HCT116 (cell line): ENCODE measurements around the gene KCNMB2. TPM values are rescaled to one million over a fixed set of nuclear protein-coding genes. Genes with fewer than 3 reads are reported as not detected.

ENCODE experiments used
- ATAC-seq: fragments of 200-7000 bp; cut with Tn5 transposase; 2 replicates; pipeline ENCODE4 v1.9.1; 2020; ENCODE audit warnings: mild to moderate bottlenecking, moderate library complexity
- BruUV-seq: library from RNA; stranded (reverse); fragments of 400-500 nt; replicated peaks from 2 replicates; lab custom pipeline; 2021; lab: Mats Ljungman, UMichigan
- CTCF ChIA-PET: fragments of 300-600 bp; sonication (Branson Sonifier 250); formaldehyde crosslinking; loops from one replicate; lab custom pipeline; 2021; ENCODE audit warnings: antibody characterized with exemption; lab: Charles Lee
- POLR2A ChIA-PET: fragments of 300-600, 350-600 bp; sonication (Branson Sonifier 250); formaldehyde crosslinking; loops from one replicate; lab custom pipeline; 2021; ENCODE audit warnings: antibody characterized with exemption; lab: Charles Lee
- RAD21 ChIA-PET, 2 experiments: fragments of 300-600 bp; sonication (Branson Sonifier 250); formaldehyde crosslinking; loops; one replicate each; lab custom pipeline; 2023; ENCODE audit warnings: low total read pairs in 2 of 2; ENCODE audit not compliant: uncharacterized antibody in 2 of 2, unreplicated experiment in 2 of 2, low non-redundant PET in 1 of 2; lab: Charles Lee
- DNase-seq: peaks from one replicate; pipeline ENCODE4 v3.0.0-alpha.2; 2010; ENCODE audit warnings: low read depth, low spot score
- H2AFZ ChIP-seq: fragments of 200-600 bp; shearing (Covaris generic), sonication (generic); 2 replicates; pipeline ENCODE4 v1.6.1; 2017; ENCODE audit warnings: low read depth, mixed run types, mixed read lengths, antibody characterized with exemption, low read length; ENCODE audit not compliant: poor library complexity, severe bottlenecking
- H3K27ac ChIP-seq: 2 replicates; pipeline ENCODE4 v1.5.1; 2012; ENCODE audit warnings: low read depth, low read length
- H3K27me3 ChIP-seq: fragments of 200-600 bp; sonication (generic); 2 replicates; pipeline ENCODE4 v1.6.1; 2016; ENCODE audit warnings: mixed run types, low read length, mixed read lengths; ENCODE audit not compliant: insufficient read depth
- H3K36me3 ChIP-seq, 2 experiments: fragments of 200-500 bp in 1 of 2; fragments of 200-600 bp in 1 of 2; sonication (Bioruptor generic) in 1 of 2; sonication (generic) in 1 of 2; 2 replicates each; pipeline versions ENCODE4 v1.5.1 to v1.6.1; 2014 to 2016; ENCODE audit warnings: low read length in 2 of 2, inconsistent platforms in 1 of 2, mixed read lengths in 1 of 2, mixed run types in 1 of 2; ENCODE audit not compliant: insufficient read depth in 2 of 2, control insufficient read depth in 1 of 2
- H3K4me1 ChIP-seq, 2 experiments: fragments of 200-600 bp in 1 of 2; sonication (generic) in 1 of 2; 2 replicates each; pipeline versions ENCODE4 v1.5.1 to v1.6.1; 2012 to 2017; ENCODE audit warnings: low read length in 2 of 2, inconsistent platforms in 1 of 2, mild to moderate bottlenecking in 1 of 2, mixed read lengths in 1 of 2, mixed run types in 1 of 2, moderate library complexity in 1 of 2; ENCODE audit not compliant: insufficient read depth in 2 of 2, control insufficient read depth in 1 of 2
- H3K4me2 ChIP-seq: fragments of 200-600 bp; sonication (generic); 2 replicates; pipeline ENCODE4 v1.6.1; 2017; ENCODE audit warnings: mixed run types, low read length, mixed read lengths
- H3K4me3 ChIP-seq, 2 experiments: fragments of 200-600 bp in 1 of 2; sonication (generic) in 1 of 2; replicated peaks in 1 of 2; 2 replicates each; pipeline ENCODE4 v1.5.1; 2011 to 2016; ENCODE audit warnings: low read length in 2 of 2, control low read depth in 1 of 2, low read depth in 1 of 2, mild to moderate bottlenecking in 1 of 2, mixed read lengths in 1 of 2, mixed run types in 1 of 2
- H3K79me2 ChIP-seq: fragments of 200-600 bp; sonication (generic); 2 replicates; pipeline ENCODE4 v1.6.1; 2017; ENCODE audit warnings: mild to moderate bottlenecking, mixed run types, low read length, moderate library complexity, mixed read lengths; ENCODE audit not compliant: insufficient read depth
- H3K9ac ChIP-seq: fragments of 200-600 bp; sonication (generic); 2 replicates; pipeline ENCODE4 v1.6.1; 2016; ENCODE audit warnings: low read length, mixed read lengths
- H3K9me2 ChIP-seq: fragments of 200-600 bp; sonication (generic), shearing (Covaris generic); 2 replicates; pipeline ENCODE4 v1.6.1; 2017; ENCODE audit warnings: mixed run types, mild to moderate bottlenecking, moderate library complexity; ENCODE audit not compliant: insufficient read depth
- H3K9me3 ChIP-seq, 2 experiments: fragments of 200-500 bp in 1 of 2; fragments of 200-600 bp in 1 of 2; sonication (Bioruptor generic) in 1 of 2; sonication (generic) in 1 of 2; 2 replicates each; pipeline ENCODE4 v1.6.1; 2014 to 2017; ENCODE audit warnings: low read length in 2 of 2, mixed read lengths in 2 of 2, inconsistent platforms in 1 of 2, low read depth in 1 of 2, mild to moderate bottlenecking in 1 of 2, mixed run types in 1 of 2, moderate library complexity in 1 of 2; ENCODE audit not compliant: control insufficient read depth in 1 of 2, insufficient read depth in 1 of 2
- H4K20me1 ChIP-seq: fragments of 200-600 bp; sonication (generic), shearing (Covaris generic); 2 replicates; pipeline ENCODE4 v1.6.1; 2017; ENCODE audit warnings: mixed run types, mild to moderate bottlenecking, moderate library complexity; ENCODE audit not compliant: insufficient read depth
- CBX3 ChIP-seq: IDR thresholded peaks from 2 replicates; pipeline ENCODE4 v1.6.1; 2012; ENCODE audit warnings: low read depth
- EGR1 ChIP-seq: IDR thresholded peaks from 2 replicates; pipeline ENCODE4 v1.6.1; 2012; ENCODE audit warnings: low read depth
- ELF1 ChIP-seq: IDR thresholded peaks from 2 replicates; pipeline ENCODE4 v1.6.1; 2012; ENCODE audit warnings: low read depth, borderline replicate concordance
- EZH2 ChIP-seq: fragments of 200-600 bp; sonication (generic); IDR thresholded peaks from 2 replicates; pipeline ENCODE4 v1.6.1; 2017; ENCODE audit warnings: antibody characterized with exemption, mixed run types
- FOSL1 ChIP-seq: IDR thresholded peaks from 2 replicates; pipeline ENCODE4 v1.6.1; 2012; ENCODE audit warnings: low read depth
- POLR2AphosphoS5 ChIP-seq: IDR thresholded peaks from 2 replicates; pipeline ENCODE4 v1.6.1; 2011; ENCODE audit warnings: mild to moderate bottlenecking, low read depth, low read length, moderate library complexity
- RAD21 ChIP-seq: IDR thresholded peaks from 2 replicates; pipeline ENCODE4 v1.6.1; 2012; ENCODE audit warnings: low read depth, mild to moderate bottlenecking
- SIN3A ChIP-seq: IDR thresholded peaks from 2 replicates; pipeline ENCODE4 v1.6.1; 2012; ENCODE audit warnings: low read depth
- SP1 ChIP-seq: IDR thresholded peaks from 2 replicates; pipeline ENCODE4 v1.6.1; 2012; ENCODE audit warnings: low read depth
- TCF7L2 ChIP-seq: IDR thresholded peaks from 2 replicates; pipeline ENCODE4 v1.7.0; 2011; ENCODE audit warnings: borderline replicate concordance, inconsistent platforms; ENCODE audit not compliant: insufficient read depth, insufficient read length; ENCODE audit errors: extremely low read depth
- YY1 ChIP-seq: IDR thresholded peaks from 2 replicates; pipeline ENCODE4 v1.6.1; 2011; ENCODE audit warnings: low read length, low read depth, moderate library complexity, mild to moderate bottlenecking; ENCODE audit not compliant: insufficient replicate concordance; ENCODE audit errors: extremely low read depth
- ZFX ChIP-seq: fragments of 450-650 bp; IDR thresholded peaks from 2 replicates; pipeline ENCODE4 v1.6.1; 2017
- intact Hi-C: fragments of 100-400 bp; cut with micrococcal nuclease; formaldehyde crosslinking; loops from 2 replicates; pipeline ENCODE4 v1.10.0; 2022
- total RNA-seq: library from RNA; stranded (reverse); gene quantifications from one replicate; pipeline ENCODE4 v1.2.1, GENCODE V29; 2021; ENCODE audit not compliant: unreplicated experiment
- TF ChIP-seq, protein P1 (sequence below), 3 experiments: fragments of 200-600 bp in 1 of 3; sonication (generic) in 1 of 3; IDR thresholded peaks in 2 of 3; conservative IDR thresholded peaks in 1 of 3; 2 replicates each; pipeline ENCODE4 v1.5.1; 2012 to 2017; ENCODE audit warnings: low read depth in 2 of 3, low read length in 2 of 3, antibody characterized with exemption in 1 of 3, borderline replicate concordance in 1 of 3, control low read depth in 1 of 3, mild to moderate bottlenecking in 1 of 3, mixed read lengths in 1 of 3, mixed run types in 1 of 3, moderate library complexity in 1 of 3; ENCODE audit not compliant: insufficient read depth in 1 of 3
- TF ChIP-seq, protein P2 (sequence below): IDR thresholded peaks from 2 replicates; pipeline ENCODE4 v1.6.1; 2012

Gene KCNMB2
- total RNA-seq, 1 experiment from 2014 or later = not detected

DNA sequence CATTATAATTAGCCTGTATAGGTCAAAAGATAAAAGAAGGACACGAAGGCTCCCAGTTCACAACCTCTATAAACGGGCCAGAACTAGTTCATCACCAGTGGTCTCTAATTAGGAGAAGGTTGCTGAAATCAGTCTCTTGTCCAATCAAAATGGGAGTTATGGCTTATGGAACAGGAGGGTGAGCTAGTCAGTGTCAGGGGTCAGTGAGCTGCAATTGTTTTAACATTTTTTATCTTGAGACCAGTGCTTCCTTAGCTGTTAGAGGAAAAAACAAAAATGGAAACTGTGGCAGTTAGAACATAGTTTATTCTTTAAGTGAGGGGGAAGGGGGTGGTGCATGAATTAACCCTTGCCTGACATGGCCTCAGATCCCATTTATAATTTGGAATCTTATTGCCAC lies 141.7 kb downstream of the KCNMB2 start:
- H3K27ac ChIP-seq = no peak overlapping the region
- no peak overlapping the region for H3K9ac ChIP-seq
- H4K20me1 ChIP-seq = no peaks in the 10 kb centered on the region
- H3K79me2 ChIP-seq = no peaks in the 10 kb centered on the region
- ATAC-seq (no peak), DNase-seq (no peak)
- ChIA-PET CTCF (no interaction called here), POLR2A (no interaction called here), RAD21 (no interaction called here)
- no peak overlapping the region for H3K4me3 ChIP-seq
- H3K36me3 ChIP-seq = no peaks in the 10 kb centered on the region
- H3K4me2 ChIP-seq = no peak overlapping the region
- H3K27me3 ChIP-seq = no peaks in the 10 kb centered on the region
- intact Hi-C loops = no loop called here
- no peaks in the 10 kb centered on the region for H3K9me3 ChIP-seq
- no peaks in the 10 kb centered on the region for H3K9me2 ChIP-seq
- no peak overlapping the region for H2AFZ ChIP-seq
- no peak for TF ChIP-seq EGR1
- no peak for TF ChIP-seq POLR2AphosphoS5
- TF ChIP-seq CBX3 = no peak
- TF ChIP-seq ZFX = no peak
- TF ChIP-seq, protein P1, sequence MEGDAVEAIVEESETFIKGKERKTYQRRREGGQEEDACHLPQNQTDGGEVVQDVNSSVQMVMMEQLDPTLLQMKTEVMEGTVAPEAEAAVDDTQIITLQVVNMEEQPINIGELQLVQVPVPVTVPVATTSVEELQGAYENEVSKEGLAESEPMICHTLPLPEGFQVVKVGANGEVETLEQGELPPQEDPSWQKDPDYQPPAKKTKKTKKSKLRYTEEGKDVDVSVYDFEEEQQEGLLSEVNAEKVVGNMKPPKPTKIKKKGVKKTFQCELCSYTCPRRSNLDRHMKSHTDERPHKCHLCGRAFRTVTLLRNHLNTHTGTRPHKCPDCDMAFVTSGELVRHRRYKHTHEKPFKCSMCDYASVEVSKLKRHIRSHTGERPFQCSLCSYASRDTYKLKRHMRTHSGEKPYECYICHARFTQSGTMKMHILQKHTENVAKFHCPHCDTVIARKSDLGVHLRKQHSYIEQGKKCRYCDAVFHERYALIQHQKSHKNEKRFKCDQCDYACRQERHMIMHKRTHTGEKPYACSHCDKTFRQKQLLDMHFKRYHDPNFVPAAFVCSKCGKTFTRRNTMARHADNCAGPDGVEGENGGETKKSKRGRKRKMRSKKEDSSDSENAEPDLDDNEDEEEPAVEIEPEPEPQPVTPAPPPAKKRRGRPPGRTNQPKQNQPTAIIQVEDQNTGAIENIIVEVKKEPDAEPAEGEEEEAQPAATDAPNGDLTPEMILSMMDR (IDR thresholded peaks at IDR 0.05 in 2 of 3, conservative IDR thresholded peaks at IDR 0.05 in 1 of 3; ENCODE audit: borderline replicate concordance in 1 of 3, insufficient read depth in 1 of 3, low read depth in 2 of 3, low read length in 2 of 3) = no peak
- no peak for TF ChIP-seq EZH2
- TF ChIP-seq SIN3A = no peak
- no peak for TF ChIP-seq ELF1
- TF ChIP-seq FOSL1 = no peak
- TF ChIP-seq YY1 = no peak
- TF ChIP-seq, protein P2, sequence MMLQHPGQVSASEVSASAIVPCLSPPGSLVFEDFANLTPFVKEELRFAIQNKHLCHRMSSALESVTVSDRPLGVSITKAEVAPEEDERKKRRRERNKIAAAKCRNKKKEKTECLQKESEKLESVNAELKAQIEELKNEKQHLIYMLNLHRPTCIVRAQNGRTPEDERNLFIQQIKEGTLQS = no peak
- TF ChIP-seq TCF7L2 = no peak
- TF ChIP-seq SP1 = no peak
- no peak for TF ChIP-seq RAD21
- BruUV-seq = no TSS peak
- H3K4me1 ChIP-seq = no peaks in the 10 kb centered on the region
